ENCODE results near the gene DAPP1.
"Not testable (repeated sequence)": the region's sequence is repeated elsewhere in the genome, so short reads cannot be mapped to it uniquely, and the experiment has no call there.

Gene DAPP1

DNA sequence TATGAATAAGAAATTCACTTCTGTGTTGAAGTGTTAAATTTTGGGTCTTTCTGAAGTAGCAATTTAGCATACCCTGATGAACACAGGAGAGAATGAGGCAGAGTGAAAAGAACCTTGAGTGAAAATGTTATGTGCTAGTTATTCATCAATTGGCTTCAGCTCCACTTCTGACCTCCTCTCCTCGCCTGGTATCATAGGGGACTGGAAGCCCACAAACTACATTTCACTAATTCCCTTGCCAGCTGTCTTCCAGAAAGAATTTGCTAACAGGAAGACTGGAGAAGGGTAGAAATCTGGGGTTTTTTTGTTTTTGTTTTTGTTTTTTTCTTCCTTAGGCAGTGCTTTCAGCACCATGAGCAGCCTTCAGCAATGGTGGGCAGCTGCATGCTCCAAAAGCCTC, 5.5 kb upstream of the DAPP1 start:
- Mint-ChIP-seq H3K27me3 (peaks cover 0 to 6% of the 10 kb centered on the region in 2 donors), H3K9me3 (peaks cover 2 to 4% of the 10 kb centered on the region in 2 donors), H3K27ac (peak overlapping the region; percentile 71), H3K36me3 (no peaks in the 10 kb centered on the region), H3K4me1 (peaks cover 34 to 64% of the 10 kb centered on the region in 2 donors), H3K4me3 (no peak overlapping the region)
- ATAC-seq (replicated peaks) = no peak
- DNase-seq = no peak

DNA sequence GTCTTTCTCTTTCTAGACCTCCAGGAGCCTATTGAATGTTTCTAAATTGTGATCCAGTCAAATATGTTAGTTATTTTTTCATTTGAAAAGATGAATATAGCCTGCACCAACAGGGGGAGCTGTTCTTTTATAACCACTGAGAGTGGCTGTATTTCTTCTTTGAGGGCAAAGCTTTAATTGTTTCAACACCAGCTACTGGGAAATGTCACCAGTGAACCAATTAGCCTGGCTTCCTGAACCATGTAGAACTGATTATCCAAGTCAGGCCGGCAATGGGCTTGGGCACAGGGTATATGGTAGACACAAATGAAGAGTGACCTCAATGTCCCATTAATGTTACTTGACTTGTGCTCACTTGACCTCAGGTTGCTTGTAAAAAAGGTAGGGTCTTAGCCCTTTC, 4.8 kb upstream of the DAPP1 start:
- H3K9me3 Mint-ChIP-seq = peaks cover 2 to 4% of the 10 kb centered on the region in 2 donors
- ATAC-seq (replicated peaks) (no peak), DNase-seq (no peak)
- H3K4me1 Mint-ChIP-seq = peaks cover 36 to 70% of the 10 kb centered on the region in 2 donors
- H3K4me3 Mint-ChIP-seq = no peak overlapping the region
- peaks cover 0 to 6% of the 10 kb centered on the region in 2 donors for H3K27me3 Mint-ChIP-seq
- no peak overlapping the region for H3K27ac Mint-ChIP-seq
- H3K36me3 Mint-ChIP-seq = peaks cover 0 to 4% of the 10 kb centered on the region in 2 donors

DNA sequence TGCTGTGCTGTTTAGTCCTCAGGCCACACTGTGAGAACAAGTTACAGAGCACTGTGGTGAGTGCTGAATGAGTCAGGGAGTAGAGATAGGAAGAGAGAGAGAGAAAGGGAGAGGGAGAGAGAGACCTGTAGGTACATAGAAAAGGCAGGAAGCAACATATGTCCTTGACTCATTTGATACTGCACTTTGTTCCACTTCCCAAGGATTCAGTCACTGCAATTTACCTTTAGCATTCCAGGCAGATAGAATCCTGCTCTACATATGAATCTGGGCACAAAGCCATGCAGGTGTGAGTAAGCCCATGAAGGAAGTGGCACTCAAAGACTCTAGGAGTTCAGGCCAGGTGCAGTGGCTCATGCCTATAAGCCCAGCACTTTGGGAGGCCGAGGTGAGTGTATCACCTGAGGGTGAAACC, 1.0 kb upstream of the DAPP1 start:
- Mint-ChIP-seq H3K36me3 (peaks cover 17 to 28% of the 10 kb centered on the region in 2 donors), H3K27ac (peak overlapping the region; percentile 98), H3K4me3 (peak overlapping the region in 1 of 2 donors; percentile 62), H3K9me3 (peaks cover 2 to 4% of the 10 kb centered on the region in 2 donors), H3K27me3 (no peaks in the 10 kb centered on the region), H3K4me1 (peaks cover 40 to 78% of the 10 kb centered on the region in 2 donors)
- ATAC-seq (replicated peaks) (no peak), DNase-seq (no peak)

DNA sequence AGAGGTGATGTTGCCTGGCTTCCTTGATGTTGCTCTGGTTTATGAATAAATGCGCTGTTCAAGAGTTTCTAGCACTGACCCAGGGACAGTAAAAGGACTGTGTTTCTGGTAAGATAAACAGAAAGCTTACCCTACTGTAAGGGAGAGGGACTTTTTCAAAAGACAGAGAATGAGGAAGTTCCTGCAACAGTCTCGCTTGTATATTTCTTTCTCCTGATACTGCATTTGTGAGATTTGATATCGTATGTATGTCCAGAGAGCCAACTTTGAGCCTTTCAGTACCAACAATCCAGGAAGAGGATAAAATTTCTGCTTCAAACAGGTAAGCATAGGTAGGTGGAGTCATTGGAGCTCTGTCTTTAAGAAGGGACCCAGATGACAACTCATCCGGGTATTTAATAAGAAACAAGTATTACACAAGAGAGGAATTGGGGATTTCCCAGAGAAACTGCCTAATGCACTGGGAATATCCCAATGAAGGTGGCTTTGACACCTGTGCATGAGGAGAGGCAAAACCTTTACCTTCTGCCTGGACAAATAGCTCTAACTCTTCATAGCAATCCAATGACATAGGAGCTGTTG, 773 bp downstream of the DAPP1 start:
- Mint-ChIP-seq H3K27me3 (no peaks in the 10 kb centered on the region), H3K9me3 (peaks cover 4 to 5% of the 10 kb centered on the region in 2 donors), H3K4me3 (peak overlapping the region; percentile 93 to 95), H3K4me1 (peaks cover 47 to 78% of the 10 kb centered on the region in 2 donors), H3K36me3 (peaks cover 22 to 42% of the 10 kb centered on the region in 2 donors), H3K27ac (peak overlapping the region; percentile 98)
- DNase-seq (peak; percentile 23), ATAC-seq (replicated peaks) (peak; percentile 53 to 56)

DNA sequence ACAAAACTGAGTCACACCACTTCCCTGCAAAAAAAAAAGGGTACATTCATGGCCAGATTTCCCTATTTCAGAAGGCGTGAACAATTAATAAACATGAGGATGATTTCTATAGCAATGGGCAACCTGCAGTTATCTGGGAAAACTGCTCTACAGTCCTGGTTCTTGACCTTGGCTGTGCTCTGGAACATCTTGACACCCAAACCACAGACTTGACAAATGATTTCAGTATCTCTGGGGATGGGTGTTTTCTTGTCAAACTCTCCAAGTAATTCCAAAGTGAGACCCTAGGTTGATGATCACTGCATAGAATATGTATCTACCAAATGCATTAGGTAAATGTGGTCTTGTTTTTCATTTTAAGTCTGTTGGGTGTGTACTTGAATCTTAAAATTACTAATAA, 2.0 kb downstream of the DAPP1 start:
- Mint-ChIP-seq H3K27ac (peak overlapping the region; percentile 65), H3K4me1 (peaks cover 45 to 75% of the 10 kb centered on the region in 2 donors), H3K27me3 (no peaks in the 10 kb centered on the region), H3K9me3 (peaks cover 6% of the 10 kb centered on the region in 2 donors), H3K36me3 (peaks cover 29 to 51% of the 10 kb centered on the region in 2 donors), H3K4me3 (peak overlapping the region; percentile 93 to 95)
- DNase-seq = no peak
- no peak for ATAC-seq (replicated peaks)

DNA sequence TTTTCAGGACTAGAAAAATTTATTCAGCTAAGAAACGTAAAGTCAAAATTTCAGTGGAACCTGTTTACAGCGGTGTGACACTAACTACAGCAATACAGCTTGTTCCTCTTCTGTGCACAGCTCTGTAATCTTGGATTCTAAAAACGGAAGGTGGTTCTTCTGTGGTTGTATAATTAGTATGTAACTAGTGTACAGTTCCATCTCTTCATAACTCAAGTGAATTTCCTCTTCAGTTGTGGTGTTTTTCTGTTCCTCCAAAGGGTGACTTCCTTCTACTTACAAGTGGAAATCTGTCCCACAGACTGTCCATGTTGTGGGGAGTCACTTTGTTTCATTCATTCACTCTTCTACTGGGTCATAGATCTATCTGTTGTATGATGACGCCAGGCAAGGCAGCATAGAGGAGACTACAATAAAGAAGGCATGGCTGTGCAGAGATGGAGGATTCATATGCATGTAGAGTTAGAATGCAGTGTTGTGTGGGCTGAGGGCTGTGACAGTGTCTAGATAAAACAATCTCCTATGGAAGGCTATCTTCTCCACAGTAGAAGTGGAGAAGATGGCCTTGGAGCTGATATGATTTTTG, 5.4 kb downstream of the DAPP1 start:
- DNase-seq (no peak), ATAC-seq (replicated peaks) (peak; percentile 87 to 91)
- peaks cover 55 to 82% of the 10 kb centered on the region in 2 donors for H3K4me1 Mint-ChIP-seq
- peaks cover 46 to 76% of the 10 kb centered on the region in 2 donors for H3K36me3 Mint-ChIP-seq
- peak overlapping the region; percentile 77 for H3K4me3 Mint-ChIP-seq
- peaks cover 6% of the 10 kb centered on the region in 2 donors for H3K9me3 Mint-ChIP-seq
- H3K27ac Mint-ChIP-seq = peak overlapping the region; percentile 90
- H3K27me3 Mint-ChIP-seq = no peaks in the 10 kb centered on the region

DNA sequence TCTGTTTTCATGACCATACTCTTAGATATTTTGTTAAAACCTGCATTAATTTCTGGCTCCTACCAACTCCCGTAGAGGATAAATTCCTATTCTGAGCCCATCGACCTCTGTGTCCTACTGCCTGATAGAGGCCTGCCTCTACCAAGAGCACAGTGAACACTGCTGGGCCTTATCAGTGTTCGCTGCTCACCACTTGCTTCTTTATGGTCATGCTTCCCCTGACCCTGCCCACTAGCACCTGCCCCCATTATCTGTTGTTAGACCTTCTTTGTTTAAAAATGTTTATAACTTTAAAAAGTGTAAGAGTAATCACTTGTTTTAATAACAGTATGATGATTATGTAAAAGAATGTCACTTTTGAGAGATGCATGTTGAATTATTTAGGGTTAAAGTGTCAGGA, 6.1 kb downstream of the DAPP1 start:
- DNase-seq (no peak), ATAC-seq (replicated peaks) (no peak)
- no peaks in the 10 kb centered on the region for H3K27me3 Mint-ChIP-seq
- H3K4me3 Mint-ChIP-seq = peak overlapping the region; percentile 77
- peak overlapping the region; percentile 90 for H3K27ac Mint-ChIP-seq
- peaks cover 50 to 74% of the 10 kb centered on the region in 2 donors for H3K36me3 Mint-ChIP-seq
- peaks cover 57 to 89% of the 10 kb centered on the region in 2 donors for H3K4me1 Mint-ChIP-seq
- H3K9me3 Mint-ChIP-seq = peaks cover 6% of the 10 kb centered on the region in 2 donors

DNA sequence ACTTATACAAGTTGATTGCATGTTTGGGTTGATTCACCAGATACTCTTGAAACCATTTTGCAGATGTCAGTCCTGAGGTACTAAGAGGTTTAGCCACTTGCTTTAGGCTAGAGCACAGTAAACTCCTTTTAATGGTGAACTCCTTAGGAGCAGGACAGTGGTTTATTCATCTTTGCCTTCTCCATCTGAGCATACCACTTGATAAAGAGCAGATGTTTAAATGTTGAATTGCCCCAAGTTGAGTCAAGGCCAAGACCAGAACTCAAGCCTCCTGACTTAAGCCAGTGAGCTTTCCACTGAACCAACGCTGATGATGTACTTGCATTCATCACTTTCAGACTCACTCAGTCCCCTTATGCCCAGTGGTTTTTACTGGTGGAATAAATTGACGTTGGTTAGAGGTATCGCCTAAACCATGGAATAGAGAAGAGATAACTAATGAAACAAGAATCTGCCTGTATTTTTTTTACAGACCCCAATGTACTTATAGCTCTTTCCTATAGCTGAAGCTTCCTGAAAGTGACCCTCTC, 7.5 kb downstream of the DAPP1 start:
- H3K9me3 Mint-ChIP-seq = peaks cover 6% of the 10 kb centered on the region in 2 donors
- H3K4me3 Mint-ChIP-seq = peak overlapping the region; percentile 44 to 49
- H3K36me3 Mint-ChIP-seq = peaks cover 42 to 67% of the 10 kb centered on the region in 2 donors
- H3K27me3 Mint-ChIP-seq = no peaks in the 10 kb centered on the region
- peak overlapping the region; percentile 42 for H3K27ac Mint-ChIP-seq
- no peak for ATAC-seq (replicated peaks)
- no peak for DNase-seq
- H3K4me1 Mint-ChIP-seq = peaks cover 53 to 83% of the 10 kb centered on the region in 2 donors

DNA sequence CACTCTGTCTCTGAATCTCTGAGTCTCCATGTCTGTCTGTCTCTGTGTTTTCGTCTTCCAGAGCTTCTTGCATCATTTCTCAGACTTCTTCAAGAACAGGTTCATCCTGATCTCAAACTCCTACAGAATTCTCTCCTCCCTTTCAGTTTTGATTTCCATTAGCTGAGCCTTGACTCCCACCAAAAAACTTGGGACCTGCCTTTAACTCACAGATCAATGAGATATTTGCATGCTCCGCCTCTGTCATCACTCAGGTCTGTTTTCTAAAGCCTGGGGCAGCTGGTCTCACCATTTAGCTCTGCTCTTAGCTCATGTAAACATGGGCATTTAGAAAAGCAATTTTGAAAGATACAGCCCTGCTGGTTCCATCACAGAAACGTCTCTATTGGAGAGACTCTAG, 8.6 kb downstream of the DAPP1 start:
- Mint-ChIP-seq H3K4me3 (peak overlapping the region; percentile 21 to 63), H3K27ac (peak overlapping the region; percentile 81), H3K36me3 (peaks cover 35 to 60% of the 10 kb centered on the region in 2 donors), H3K27me3 (no peaks in the 10 kb centered on the region), H3K4me1 (peaks cover 49 to 76% of the 10 kb centered on the region in 2 donors), H3K9me3 (peaks cover 6% of the 10 kb centered on the region in 2 donors)
- DNase-seq (no peak), ATAC-seq (replicated peaks) (no peak)

DNA sequence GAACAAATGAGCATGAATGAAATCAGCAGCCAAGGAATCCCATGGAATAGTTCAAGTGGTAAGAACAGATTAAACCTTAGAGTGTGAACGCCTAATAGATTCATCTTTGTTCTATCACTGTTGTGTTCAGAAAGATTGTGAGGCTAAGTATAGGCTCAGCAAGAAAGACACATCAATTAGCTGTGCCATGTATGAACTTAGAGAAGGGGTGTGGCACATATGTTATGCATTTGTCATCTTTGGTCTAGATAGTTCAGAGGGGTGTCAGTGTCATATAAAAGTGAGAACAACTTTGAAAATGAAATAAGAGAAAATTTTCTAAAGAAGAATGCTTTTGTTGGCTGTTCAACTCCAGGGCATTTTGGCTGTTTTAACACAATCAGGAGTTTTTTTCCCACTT, 9.4 kb downstream of the DAPP1 start:
- Mint-ChIP-seq H3K4me3 (no peak overlapping the region), H3K27me3 (no peaks in the 10 kb centered on the region), H3K4me1 (peaks cover 52 to 77% of the 10 kb centered on the region in 2 donors), H3K36me3 (peaks cover 38 to 63% of the 10 kb centered on the region in 2 donors), H3K9me3 (peaks cover 6% of the 10 kb centered on the region in 2 donors), H3K27ac (no peak overlapping the region)
- ATAC-seq (replicated peaks) = no peak
- DNase-seq = no peak

DNA sequence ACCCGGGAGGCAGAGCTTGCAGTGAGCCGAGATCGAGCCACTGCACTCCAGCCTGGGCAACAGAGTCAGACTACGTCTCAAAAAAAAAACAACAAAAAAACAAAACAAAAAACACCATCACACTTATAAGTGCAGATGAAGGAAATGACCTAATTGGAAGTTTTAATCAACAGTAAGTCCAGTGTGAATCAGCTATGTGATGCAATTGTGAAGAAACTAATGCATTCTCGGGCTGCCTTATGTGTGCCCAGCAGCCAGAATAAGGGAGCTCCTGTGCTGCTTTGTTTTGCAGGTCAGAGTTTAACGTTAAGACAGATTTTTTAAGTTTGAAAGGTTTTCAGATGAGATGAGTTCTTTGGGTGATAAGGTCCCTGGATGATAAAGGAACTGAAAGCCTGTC, 10.8 kb downstream of the DAPP1 start:
- Mint-ChIP-seq H3K4me1 (peaks cover 45 to 69% of the 10 kb centered on the region in 2 donors), H3K9me3 (peaks cover 3 to 6% of the 10 kb centered on the region in 2 donors), H3K27me3 (no peaks in the 10 kb centered on the region), H3K4me3 (no peak overlapping the region), H3K36me3 (peaks cover 38 to 60% of the 10 kb centered on the region in 2 donors), H3K27ac (peak overlapping the region; percentile 53)
- no peak for ATAC-seq (replicated peaks)
- no peak for DNase-seq

DNA sequence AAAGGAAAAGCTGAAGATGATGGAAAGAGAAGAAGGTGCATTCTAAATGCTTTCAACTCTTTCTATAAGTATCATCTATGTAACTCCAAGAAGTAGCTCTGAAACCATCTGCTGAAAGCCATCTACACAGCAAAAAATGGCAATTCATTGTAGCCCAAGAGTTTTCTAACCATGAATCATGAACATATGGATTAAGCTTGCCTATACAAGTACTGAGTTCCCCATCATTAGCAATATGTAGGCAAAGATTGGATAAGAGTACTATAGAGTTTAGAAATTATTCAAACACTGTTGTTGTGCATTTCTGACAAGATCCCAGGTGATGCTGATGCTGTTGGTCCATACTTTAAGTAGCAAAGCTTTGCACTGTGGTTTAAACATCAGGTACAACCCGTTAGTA, 11.2 kb downstream of the DAPP1 start:
- H3K27me3 Mint-ChIP-seq = no peaks in the 10 kb centered on the region
- DNase-seq (no peak), ATAC-seq (replicated peaks) (no peak)
- peaks cover 0 to 3% of the 10 kb centered on the region in 2 donors for H3K9me3 Mint-ChIP-seq
- peaks cover 42 to 65% of the 10 kb centered on the region in 2 donors for H3K4me1 Mint-ChIP-seq
- peaks cover 35 to 56% of the 10 kb centered on the region in 2 donors for H3K36me3 Mint-ChIP-seq
- peak overlapping the region; percentile 53 for H3K27ac Mint-ChIP-seq
- H3K4me3 Mint-ChIP-seq = peak overlapping the region in 1 of 2 donors; percentile 25

DNA sequence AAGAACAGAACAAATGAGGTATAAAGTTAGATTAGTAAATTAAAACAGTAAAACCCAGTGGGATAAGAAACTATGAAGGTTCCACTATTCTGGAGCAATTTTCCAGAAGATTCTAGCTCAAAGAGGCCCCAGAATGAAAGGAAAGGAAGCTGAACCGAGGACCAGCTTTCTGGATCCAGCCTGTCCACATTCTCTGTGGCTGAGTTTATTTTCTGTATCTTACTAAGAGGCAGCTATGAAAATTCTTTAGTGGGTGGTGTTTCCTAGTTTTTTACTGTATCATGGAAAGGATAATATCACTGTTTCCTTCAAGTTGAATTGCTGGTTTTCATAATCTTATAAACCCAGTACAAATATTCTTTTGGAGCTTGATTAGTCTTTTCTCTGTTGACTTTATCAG, 11.8 kb downstream of the DAPP1 start:
- Mint-ChIP-seq H3K4me3 (no peak overlapping the region), H3K27ac (no peak overlapping the region), H3K36me3 (peaks cover 34 to 56% of the 10 kb centered on the region in 2 donors), H3K27me3 (no peaks in the 10 kb centered on the region), H3K9me3 (peaks cover 0 to 2% of the 10 kb centered on the region in 2 donors), H3K4me1 (peaks cover 44 to 64% of the 10 kb centered on the region in 2 donors)
- DNase-seq = no peak
- ATAC-seq (replicated peaks) = no peak

DNA sequence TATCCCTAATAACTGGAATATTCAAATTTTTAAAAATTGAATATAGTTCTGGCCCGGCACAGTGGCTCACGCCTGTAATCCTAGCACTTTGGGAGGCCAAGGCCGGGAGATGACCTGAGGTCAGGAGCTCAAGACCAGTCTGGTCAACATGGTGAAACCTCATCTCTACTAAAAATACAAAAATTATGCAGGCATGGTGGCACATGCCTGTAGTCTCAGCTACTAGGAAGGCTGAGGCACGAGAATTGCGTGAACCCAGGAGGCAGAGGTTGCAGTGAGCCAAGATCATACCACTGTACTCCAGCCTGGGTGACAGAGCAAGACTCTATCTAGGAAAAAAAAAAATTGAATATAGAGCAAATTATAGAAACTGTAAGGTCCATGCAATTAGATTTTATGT, 13.4 kb downstream of the DAPP1 start:
- not testable (repeated sequence) for H3K27me3 Mint-ChIP-seq; H3K4me3 Mint-ChIP-seq; ATAC-seq (replicated peaks); DNase-seq; H3K9me3 Mint-ChIP-seq; H3K27ac Mint-ChIP-seq
- peaks cover 33 to 61% of the 10 kb centered on the region in 2 donors for H3K4me1 Mint-ChIP-seq
- peaks cover 29 to 52% of the 10 kb centered on the region in 2 donors for H3K36me3 Mint-ChIP-seq

DNA sequence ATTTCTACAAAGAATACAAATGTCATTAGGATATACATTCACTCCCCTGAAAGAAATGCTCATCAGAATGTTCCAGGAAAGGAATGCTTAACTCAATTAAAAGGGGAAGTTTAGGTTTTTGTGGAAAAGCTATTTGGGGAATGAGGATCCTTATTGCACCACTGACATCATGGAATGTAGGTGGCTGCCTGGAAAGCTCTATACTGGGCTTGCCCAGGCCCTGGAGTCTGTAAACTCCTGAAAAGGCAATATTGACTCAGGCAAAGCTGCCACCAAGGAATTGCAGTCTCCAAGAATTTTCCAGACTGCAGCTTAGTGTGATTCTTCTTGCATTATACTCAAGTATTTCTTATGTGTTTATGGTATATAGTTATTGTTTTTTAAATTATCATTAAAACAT, 15.7 kb downstream of the DAPP1 start:
- peaks cover 28 to 51% of the 10 kb centered on the region in 2 donors for H3K4me1 Mint-ChIP-seq
- H3K4me3 Mint-ChIP-seq = no peak overlapping the region
- ATAC-seq (replicated peaks) = no peak
- H3K27ac Mint-ChIP-seq = no peak overlapping the region
- H3K27me3 Mint-ChIP-seq = no peaks in the 10 kb centered on the region
- DNase-seq = no peak
- no peaks in the 10 kb centered on the region for H3K9me3 Mint-ChIP-seq
- H3K36me3 Mint-ChIP-seq = peaks cover 33 to 56% of the 10 kb centered on the region in 2 donors
